CD4-positive, alpha-beta T cell (primary cell): ENCODE results near the gene CTNNA2. TPM values are rescaled to one million over a fixed set of nuclear protein-coding genes. Genes with fewer than 3 reads are reported as not detected.

Experiments
- ATAC-seq: fragments of 200-7000 bp; cut with Tn5 transposase; one replicate; pipeline ENCODE4 v1.10.0; 2022; ENCODE audit warnings: mild to moderate bottlenecking; ENCODE audit not compliant: poor library complexity
- CTCF ChIA-PET: fragments of 350-600 bp; sonication (Branson Sonifier 250); formaldehyde crosslinking; loops from one replicate; lab custom pipeline; 2021; ENCODE audit warnings: antibody characterized with exemption, inconsistent platforms; lab: Charles Lee
- POLR2A ChIA-PET: fragments of 350-600 bp; sonication (Branson Sonifier 250); formaldehyde crosslinking; loops from one replicate; lab custom pipeline; 2021; ENCODE audit warnings: antibody characterized with exemption, inconsistent platforms; lab: Charles Lee
- DNase-seq, 14 experiments: peaks; one replicate each; pipeline ENCODE4 v3.0.0-alpha.2; 2013 to 2020; ENCODE audit warnings: mixed read lengths in 2 of 14
- H3K27ac ChIP-seq, 2 donors: one replicate each; pipeline versions ENCODE4 v1.5.1 to v1.7.0; 2013; ENCODE audit warnings: low read length in 2 of 2, low read depth in 1 of 2, mild to moderate bottlenecking in 1 of 2
- H3K27me3 ChIP-seq, 2 experiments: 1 replicate in 1 of 2; 2 replicates in 1 of 2; pipeline versions ENCODE4 v1.6.1 to v1.7.0; 2013; ENCODE audit warnings: low read length in 2 of 2, control low read depth in 1 of 2, mild to moderate bottlenecking in 1 of 2, moderate library complexity in 1 of 2; ENCODE audit not compliant: insufficient read depth in 2 of 2, control insufficient read depth in 1 of 2
- H3K36me3 ChIP-seq: one replicate; pipeline ENCODE4 v1.6.1; 2013; ENCODE audit warnings: low read length, control low read depth; ENCODE audit not compliant: insufficient read depth
- H3K4me1 ChIP-seq: one replicate; pipeline ENCODE4 v1.6.1; 2013; ENCODE audit warnings: low read length, control low read depth; ENCODE audit not compliant: insufficient read depth
- H3K4me3 ChIP-seq: one replicate; pipeline ENCODE4 v1.5.1; 2013; ENCODE audit warnings: mild to moderate bottlenecking, low read length, moderate library complexity
- H3K9me3 ChIP-seq, 2 experiments: 1 replicate in 1 of 2; 2 replicates in 1 of 2; pipeline versions ENCODE4 v1.6.1 to v1.7.0; 2013; ENCODE audit warnings: low read length in 2 of 2, mild to moderate bottlenecking in 2 of 2, control low read depth in 1 of 2, moderate library complexity in 1 of 2; ENCODE audit not compliant: control insufficient read depth in 1 of 2, insufficient read depth in 1 of 2
- H3K27ac Mint-ChIP-seq: one replicate; pipeline ENCODE4 v1.8.0; 2020; ENCODE audit warnings: mixed read lengths
- H3K27me3 Mint-ChIP-seq: one replicate; pipeline ENCODE4 v1.8.0; 2021; ENCODE audit warnings: mixed read lengths
- H3K36me3 Mint-ChIP-seq: one replicate; pipeline ENCODE4 v1.8.0; 2021; ENCODE audit warnings: low read depth, mixed read lengths
- H3K4me1 Mint-ChIP-seq: one replicate; pipeline ENCODE4 v1.8.0; 2021; ENCODE audit warnings: low read depth, mixed read lengths
- H3K4me3 Mint-ChIP-seq: one replicate; pipeline ENCODE4 v1.8.0; 2020; ENCODE audit warnings: mild to moderate bottlenecking, mixed read lengths
- H3K9me3 Mint-ChIP-seq: one replicate; pipeline ENCODE4 v1.8.0; 2020; ENCODE audit warnings: mixed read lengths
- intact Hi-C, 2 experiments: fragments of 100-400 bp; cut with DNase I in 1 of 2; cut with micrococcal nuclease in 1 of 2; formaldehyde crosslinking; loops; one replicate each; pipeline versions ENCODE4 v1.15.1 to v1.9.0; 2023 to 2025; cut with DNase I, micrococcal nuclease
- total RNA-seq, 174 experiments: library from RNA in 2 of 174; stranded (reverse) in 2 of 174; gene quantifications; one replicate each; pipeline ENCODE4 v1.2.3 and lab custom pipeline; 2021 to 2026
- TF ChIP-seq, protein P1 (sequence below): fragments of 200-600 bp; IDR thresholded peaks from one replicate; pipeline ENCODE4 v1.8.0; 2022; ENCODE audit warnings: antibody characterized with exemption, mild to moderate bottlenecking

Gene CTNNA2
- total RNA-seq, 2 experiments from 2014 or later, result not detected

DNA sequence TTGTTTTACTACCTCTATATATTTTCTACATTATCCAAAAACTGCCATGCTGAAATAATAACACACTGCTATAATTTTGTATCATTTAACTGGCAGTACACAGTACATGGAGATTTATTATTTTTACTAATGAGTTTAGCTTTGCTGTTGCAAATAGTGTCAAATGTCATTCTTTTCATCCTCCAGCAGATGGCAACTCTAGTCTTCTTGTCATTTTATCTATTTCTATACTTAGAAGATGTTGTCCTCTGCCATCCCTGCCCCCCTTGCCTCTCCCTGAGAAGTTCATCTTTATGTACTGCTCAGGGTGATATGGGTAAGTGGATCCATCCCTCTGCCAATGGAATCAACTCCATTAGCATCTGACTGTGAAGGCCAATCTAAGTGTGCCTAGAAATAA, 813.4 kb downstream of the CTNNA2 start:
- Histone ChIP-seq H3K27me3 (peaks cover 3 to 8% of the 10 kb centered on the region in 2 experiments), H3K9me3 (peaks cover 0 to 7% of the 10 kb centered on the region in 2 experiments), H3K4me1 (no peaks in the 10 kb centered on the region), H3K4me3 (no peak overlapping the region), H3K27ac (no peak overlapping the region), H3K36me3 (no peaks in the 10 kb centered on the region)
- DNase-seq (no peak), ATAC-seq (no peak)
- Mint-ChIP-seq H3K4me1 (no peaks in the 10 kb centered on the region), H3K27me3 (peaks cover 8% of the 10 kb centered on the region), H3K9me3 (peaks cover 6% of the 10 kb centered on the region), H3K4me3 (no peak overlapping the region), H3K36me3 (no peaks in the 10 kb centered on the region), H3K27ac (no peak overlapping the region)
- intact Hi-C loops, result no loop called here
- TF ChIP-seq, protein P1, sequence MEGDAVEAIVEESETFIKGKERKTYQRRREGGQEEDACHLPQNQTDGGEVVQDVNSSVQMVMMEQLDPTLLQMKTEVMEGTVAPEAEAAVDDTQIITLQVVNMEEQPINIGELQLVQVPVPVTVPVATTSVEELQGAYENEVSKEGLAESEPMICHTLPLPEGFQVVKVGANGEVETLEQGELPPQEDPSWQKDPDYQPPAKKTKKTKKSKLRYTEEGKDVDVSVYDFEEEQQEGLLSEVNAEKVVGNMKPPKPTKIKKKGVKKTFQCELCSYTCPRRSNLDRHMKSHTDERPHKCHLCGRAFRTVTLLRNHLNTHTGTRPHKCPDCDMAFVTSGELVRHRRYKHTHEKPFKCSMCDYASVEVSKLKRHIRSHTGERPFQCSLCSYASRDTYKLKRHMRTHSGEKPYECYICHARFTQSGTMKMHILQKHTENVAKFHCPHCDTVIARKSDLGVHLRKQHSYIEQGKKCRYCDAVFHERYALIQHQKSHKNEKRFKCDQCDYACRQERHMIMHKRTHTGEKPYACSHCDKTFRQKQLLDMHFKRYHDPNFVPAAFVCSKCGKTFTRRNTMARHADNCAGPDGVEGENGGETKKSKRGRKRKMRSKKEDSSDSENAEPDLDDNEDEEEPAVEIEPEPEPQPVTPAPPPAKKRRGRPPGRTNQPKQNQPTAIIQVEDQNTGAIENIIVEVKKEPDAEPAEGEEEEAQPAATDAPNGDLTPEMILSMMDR, result no peak
- CTCF ChIA-PET, result no interaction called here
- POLR2A ChIA-PET, result no interaction called here

DNA sequence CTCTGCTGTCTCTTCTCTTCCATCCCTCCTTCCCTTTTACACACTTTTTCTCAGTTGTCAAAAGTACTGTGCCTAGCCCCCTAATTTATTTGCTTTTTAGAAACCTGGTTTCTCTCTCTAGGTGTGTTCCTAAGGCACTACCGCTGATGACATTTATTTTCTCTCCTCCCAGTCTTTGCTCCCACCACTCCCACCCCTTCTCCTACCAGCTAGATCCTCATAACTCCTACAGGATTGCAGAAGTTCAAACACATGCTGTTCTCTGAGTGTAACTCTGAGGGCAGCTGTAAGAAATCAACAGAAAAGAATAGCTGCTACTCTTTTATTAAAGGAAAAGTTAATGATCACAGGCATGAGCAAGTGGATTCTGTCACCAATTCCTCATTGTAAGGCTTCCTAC, 814.0 kb downstream of the CTNNA2 start:
- Mint-ChIP-seq H3K4me1 (no peaks in the 10 kb centered on the region), H3K9me3 (peaks cover 6% of the 10 kb centered on the region), H3K27ac (no peak overlapping the region), H3K27me3 (peaks cover 5% of the 10 kb centered on the region), H3K4me3 (no peak overlapping the region), H3K36me3 (no peaks in the 10 kb centered on the region)
- ATAC-seq (no peak), DNase-seq (no peak)
- Histone ChIP-seq H3K9me3 (peaks cover 0 to 7% of the 10 kb centered on the region in 2 experiments), H3K4me1 (no peaks in the 10 kb centered on the region), H3K27me3 (peaks cover 3 to 4% of the 10 kb centered on the region in 2 experiments), H3K4me3 (no peak overlapping the region), H3K36me3 (no peaks in the 10 kb centered on the region), H3K27ac (no peak overlapping the region)
- ChIA-PET CTCF (no interaction called here), POLR2A (no interaction called here)
- TF ChIP-seq, protein P1, result no peak
- intact Hi-C loops, result no loop called here

DNA sequence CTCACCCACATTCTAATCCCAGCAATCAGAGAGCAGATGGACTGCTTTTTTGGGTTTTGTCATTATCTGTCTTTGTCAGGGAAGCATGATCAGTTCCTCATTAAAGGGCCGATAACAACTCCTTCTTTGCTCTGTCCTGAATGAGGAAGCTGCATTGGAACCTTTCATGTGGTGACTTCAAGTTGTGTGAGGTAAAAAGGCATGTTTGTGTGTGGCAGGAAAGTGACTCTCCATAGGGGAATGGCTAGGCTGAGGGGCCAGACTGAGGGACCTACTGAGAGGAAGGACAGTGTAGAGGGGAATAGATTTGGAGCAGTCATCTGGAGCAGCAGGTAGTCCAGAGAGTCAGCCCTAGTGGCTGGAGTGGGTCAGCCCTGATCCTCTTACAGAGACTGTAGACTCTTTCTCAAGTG, 815.3 kb downstream of the CTNNA2 start:
- ATAC-seq (no peak), DNase-seq (no peak)
- Histone ChIP-seq H3K27ac (no peak overlapping the region), H3K36me3 (no peaks in the 10 kb centered on the region), H3K9me3 (no peaks in the 10 kb centered on the region), H3K4me1 (no peaks in the 10 kb centered on the region), H3K27me3 (peaks cover 0 to under 1% of the 10 kb centered on the region in 2 experiments), H3K4me3 (no peak overlapping the region)
- no peaks in the 10 kb centered on the region for H3K4me1 Mint-ChIP-seq
- TF ChIP-seq, protein P1, result no peak
- intact Hi-C loops, result no loop called here
- no peaks in the 10 kb centered on the region for H3K36me3 Mint-ChIP-seq
- ChIA-PET POLR2A (no interaction called here), CTCF (no interaction called here)
- peaks cover 6% of the 10 kb centered on the region for H3K9me3 Mint-ChIP-seq
- no peak overlapping the region for H3K4me3 Mint-ChIP-seq
- H3K27ac Mint-ChIP-seq, result no peak overlapping the region
- H3K27me3 Mint-ChIP-seq, result no peaks in the 10 kb centered on the region
